Endothelial cell of umbilical vein (primary cell): ENCODE measurements around the gene ZNF627. TPM values are rescaled to one million over a fixed set of nuclear protein-coding genes. Genes with fewer than 3 reads are reported as not detected.

Source experiments
- BruUV-seq: library from RNA; stranded (reverse); fragments of 400-500 nt; replicated peaks from 2 replicates; lab custom pipeline; 2021; lab: Mats Ljungman, UMichigan
- CTCF ChIA-PET: fragments of 300-600, 350-600 bp; sonication (Branson Sonifier 250); formaldehyde crosslinking; loops from one replicate; lab custom pipeline; 2021; ENCODE audit warnings: antibody characterized with exemption, inconsistent platforms; lab: Charles Lee
- POLR2A ChIA-PET: fragments of 300-600, 350-600 bp; sonication (Branson Sonifier 250); formaldehyde crosslinking; loops from one replicate; lab custom pipeline; 2021; ENCODE audit warnings: antibody characterized with exemption, inconsistent platforms; lab: Charles Lee
- DNase-seq: peaks from one replicate; pipeline ENCODE4 v3.0.0-alpha.2; 2011; ENCODE audit warnings: low read depth, low spot score
- FAIRE-seq: peaks from 2 replicates; lab custom pipeline; 2011; peaks lifted over from hg19 to GRCh38; lab: Jason Lieb, UNC
- H2AFZ ChIP-seq: 2 replicates; pipeline ENCODE4 v1.6.0; 2012; ENCODE audit warnings: low read depth, low read length, control low read depth, inconsistent platforms
- H3K27ac ChIP-seq: 2 replicates; pipeline ENCODE4 v1.5.1; 2011; ENCODE audit warnings: low read depth, mild to moderate bottlenecking, control low read depth, low read length, moderate library complexity; ENCODE audit not compliant: insufficient read depth
- H3K27me3 ChIP-seq, 2 experiments: 2 replicates each; pipeline versions ENCODE4 v1.6.0 to v1.6.1; 2011; ENCODE audit warnings: low read length in 2 of 2, mixed read lengths in 1 of 2; ENCODE audit not compliant: control insufficient read depth in 2 of 2, insufficient read depth in 2 of 2
- H3K36me3 ChIP-seq, 2 experiments: 2 replicates in 1 of 2; 3 replicates in 1 of 2; pipeline ENCODE4 v1.5.1; 2011; ENCODE audit warnings: low read length in 2 of 2, mild to moderate bottlenecking in 1 of 2, moderate library complexity in 1 of 2; ENCODE audit not compliant: control insufficient read depth in 2 of 2, insufficient read depth in 2 of 2; ENCODE audit errors: extremely low read depth in 1 of 2
- H3K4me1 ChIP-seq: 3 replicates; pipeline ENCODE4 v1.5.1; 2011; ENCODE audit warnings: mild to moderate bottlenecking, low read length; ENCODE audit not compliant: control insufficient read depth, insufficient read depth; ENCODE audit errors: extremely low read depth
- H3K4me2 ChIP-seq: 2 replicates; pipeline ENCODE4 v1.6.1; 2011; ENCODE audit warnings: low read length, control low read depth, mixed read lengths; ENCODE audit not compliant: insufficient read depth
- H3K4me3 ChIP-seq, 3 experiments: fragments of 200-600 bp in 1 of 3; sonication (generic), shearing (Covaris generic) in 1 of 3; replicated peaks in 1 of 3; 2 replicates each; pipeline ENCODE4 v1.5.1; 2011 to 2016; ENCODE audit warnings: control low read depth in 3 of 3, low read length in 3 of 3, mild to moderate bottlenecking in 2 of 3, inconsistent platforms in 1 of 3, low read depth in 1 of 3, moderate library complexity in 1 of 3; ENCODE audit not compliant: insufficient read depth in 1 of 3
- H3K79me2 ChIP-seq: 2 replicates; pipeline ENCODE4 v1.6.0; 2012; ENCODE audit warnings: low read length, inconsistent platforms; ENCODE audit not compliant: control insufficient read depth, insufficient read depth
- H3K9ac ChIP-seq: replicated peaks from 2 replicates; pipeline ENCODE3; 2011; ENCODE audit warnings: low read length, control low read depth; ENCODE audit not compliant: insufficient read depth; ENCODE audit errors: extremely low read depth
- H3K9me1 ChIP-seq: replicated peaks from 3 replicates; pipeline ENCODE4 v1.6.0; 2011; ENCODE audit warnings: mild to moderate bottlenecking, low read length; ENCODE audit not compliant: control insufficient read depth, insufficient read depth; ENCODE audit errors: extremely low read depth
- H3K9me3 ChIP-seq: replicated peaks from 2 replicates; pipeline ENCODE4 v1.5.1; 2012; ENCODE audit warnings: low read length, inconsistent platforms; ENCODE audit not compliant: control insufficient read depth, insufficient read depth
- H4K20me1 ChIP-seq: replicated peaks from 2 replicates; pipeline ENCODE3; 2011; ENCODE audit warnings: mild to moderate bottlenecking, low read length; ENCODE audit not compliant: control insufficient read depth, insufficient read depth; ENCODE audit errors: extremely low read depth
- CTCF ChIP-seq, 2 donors: IDR thresholded peaks; 1 replicate in 1 of 2; 2 replicates in 1 of 2; pipeline ENCODE4 v1.5.1; 2011; ENCODE audit warnings: low read length in 2 of 2, mild to moderate bottlenecking in 2 of 2, moderate library complexity in 2 of 2, control low read depth in 1 of 2, inconsistent platforms in 1 of 2, low read depth in 1 of 2; ENCODE audit not compliant: insufficient read depth in 1 of 2; ENCODE audit errors: extremely low read depth in 1 of 2
- JUN ChIP-seq: IDR thresholded peaks from 2 replicates; pipeline ENCODE4 v1.6.1; 2011; ENCODE audit warnings: borderline replicate concordance, low read depth; ENCODE audit not compliant: insufficient read length, insufficient read depth
- MYC ChIP-seq: IDR thresholded peaks from one replicate; pipeline ENCODE4 v1.6.1; 2011; ENCODE audit warnings: mild to moderate bottlenecking, low read depth, low read length
- POLR2A ChIP-seq: IDR thresholded peaks from 2 replicates; pipeline ENCODE4 v1.6.1; 2012; ENCODE audit warnings: low read depth, mild to moderate bottlenecking, control low read depth, low read length
- POLR2AphosphoS5 ChIP-seq: IDR thresholded peaks from 2 replicates; pipeline ENCODE4 v1.6.1; 2012; ENCODE audit warnings: low read depth, mild to moderate bottlenecking, control low read depth, low read length, moderate library complexity; ENCODE audit not compliant: insufficient read depth
- dilution Hi-C: fragments of 300-500 bp; cut with MboI; formaldehyde crosslinking; loops from one replicate; pipeline ENCODE4 v1.15.0; 2019; ENCODE audit warnings: low sequenced_read_pairs; ENCODE audit not compliant: extremely low pct_ligation_motif_present
- intact Hi-C: fragments of 100-400 bp; cut with micrococcal nuclease; formaldehyde crosslinking; loops from one replicate; pipeline ENCODE4 v1.10.0; 2022
- polyA plus RNA-seq, 4 experiments: library from polyadenylated mRNA; depleted of rRNA in 3 of 4; stranded (reverse) in 3 of 4; unstranded in 1 of 4; fragments of >200 nt; gene quantifications; 2 replicates each; pipeline versions ENCODE4 v1.2.1 to v1.2.3, GENCODE V29; 2011 to 2012; ENCODE audit warnings: missing spikeins in 1 of 4
- total RNA-seq: library from RNA; stranded (reverse); gene quantifications from 2 replicates; pipeline ENCODE4 v1.2.3, GENCODE V29; 2021

Gene ZNF627
- total and polyA plus RNA-seq, 2 donors (not counting 3 experiments of a cell fraction or from before 2014, with no cell fraction given) = 5.6 to 9.7 TPM

- Histone ChIP-seq H3K27me3 (no peaks in the 10 kb centered on the region), H3K36me3 (peaks cover 0 to 4% of the 10 kb centered on the region in 2 experiments), H3K9ac (peak within 1 kb of the TSS; percentile 63), H3K9me3 (no peaks in the 10 kb centered on the region), H3K27ac (peak within 1 kb of the TSS; percentile 14), H2AFZ (peak within 1 kb of the TSS; percentile 87), H3K9me1 (no peaks in the 10 kb centered on the region), H3K4me2 (peak within 1 kb of the TSS; percentile 90), H4K20me1 (no peaks in the 10 kb centered on the region), H3K79me2 (peaks cover 24% of the 10 kb centered on the region), H3K4me1 (peaks cover 9% of the 10 kb centered on the region), H3K4me3 (peak within 1 kb of the TSS; percentile 56 to 81 (median 58))
- dilution Hi-C loops (no loop called here), intact Hi-C loops (loop anchor here (1.0 to 2.0 kb wide), 3 partner anchors 28 to 54 kb away; partner anchors contain the start of genes ECSIT and ZNF653)
- peak; percentile 88 for TF ChIP-seq POLR2A
- peak; percentile 94 for TF ChIP-seq POLR2AphosphoS5
- TF ChIP-seq JUN = no peak
- CTCF ChIA-PET = interaction anchor here (0.6 to 2.1 kb wide), 11 partner anchors 15 to 265 kb away, joined by 3 to 8 read pairs (median 4); partner anchors contain the start of gene ZNF653
- BruUV-seq = TSS peak; percentile 84
- POLR2A ChIA-PET = no interaction called here
- FAIRE-seq (peak; percentile 96), DNase-seq (peak; percentile 97)
Measured at GRCh38 chr19:11558881-11559828, 38.1 kb upstream of the ZNF627 start, which contains the start of gene ELOF1. Gene ELOF1 (minus strand): TSS chr19:11559230. CDS start chr19:11554347, 4,883 bp downstream.

- DNase-seq (peak; percentile 78), FAIRE-seq (peak; percentile 84)
- Histone ChIP-seq H3K4me2 (no peak overlapping the region), H3K27me3 (no peaks in the 10 kb centered on the region), H3K4me3 (no peak overlapping the region), H3K36me3 (no peaks in the 10 kb centered on the region), H3K79me2 (peaks cover 22% of the 10 kb centered on the region), H3K27ac (no peak overlapping the region), H3K9me1 (no peaks in the 10 kb centered on the region), H3K9ac (no peak overlapping the region), H3K9me3 (no peaks in the 10 kb centered on the region), H4K20me1 (no peaks in the 10 kb centered on the region), H3K4me1 (peaks cover 9% of the 10 kb centered on the region), H2AFZ (no peak overlapping the region)
- dilution Hi-C loops = no loop called here
- intact Hi-C loops = loop anchor here (5.0 kb wide), 1 partner anchor 137 kb away; no protein-coding TSS in a partner anchor
- ChIA-PET CTCF (interaction anchor here (0.5 to 2.1 kb wide), 9 partner anchors 18 to 428 kb away, joined by 3 to 8 read pairs (median 5); no protein-coding TSS in a partner anchor), POLR2A (no interaction called here)
- no TSS peak for BruUV-seq
- TF ChIP-seq MYC = no peak
- TF ChIP-seq CTCF (IDR thresholded peaks at IDR 0.05; ENCODE audit: extremely low read depth in 1 of 2, insufficient read depth in 1 of 2, low read depth in 1 of 2, low read length in 2 of 2) = peak; percentile 66 to 72
Measured at GRCh38 chr19:11560404-11561051, 36.8 kb upstream of the ZNF627 start.
